LNCaP clone FGC (cell line): ENCODE results near the gene LRIT3.
A peak's percentile ranks its signal among the peaks of the same experiment; 100 is the strongest.

Experiments
- DNase-seq: peaks from one replicate; pipeline ENCODE4 v3.0.0-alpha.2; 2011; ENCODE audit warnings: low read depth
- H3K4me3 ChIP-seq: 2 replicates; pipeline ENCODE4 v1.5.1; 2011; ENCODE audit warnings: mild to moderate bottlenecking, low read depth, low read length, control low read depth
- TF ChIP-seq, protein P1 (sequence below): IDR thresholded peaks from 2 replicates; pipeline ENCODE4 v1.5.1; 2012; ENCODE audit warnings: mild to moderate bottlenecking; ENCODE audit not compliant: control insufficient read depth, insufficient read depth; ENCODE audit errors: extremely low read depth

Gene LRIT3

DNA sequence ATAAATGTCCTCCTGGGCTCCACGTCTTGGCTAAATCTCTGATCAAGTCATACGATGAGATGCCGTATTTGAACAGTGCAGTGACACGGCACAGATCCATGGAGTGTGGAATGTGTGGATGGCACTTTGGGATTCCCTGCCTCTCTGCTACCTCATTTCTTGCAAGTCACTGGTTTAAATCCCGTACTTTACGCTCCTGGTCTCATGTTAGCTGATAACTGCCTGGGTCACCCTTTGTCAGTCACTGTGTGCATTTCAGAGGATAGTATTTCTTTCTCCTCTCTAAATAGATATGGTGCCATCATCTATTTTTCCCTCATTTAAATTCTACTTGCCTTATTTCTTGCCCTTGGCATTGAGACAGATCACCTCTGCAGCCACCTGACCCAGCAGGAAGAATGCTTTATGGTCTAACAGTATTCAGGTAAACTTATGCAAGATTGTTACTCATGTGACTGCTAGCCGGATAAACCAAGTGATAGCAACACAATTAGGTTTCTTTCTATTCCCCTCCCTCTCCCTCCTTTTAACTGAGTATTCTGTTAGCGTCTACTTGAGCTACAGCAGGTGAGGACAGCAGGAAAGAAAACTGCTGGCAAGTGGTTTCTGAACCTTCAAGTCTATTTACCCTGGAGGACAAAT is 67.6 kb downstream of the LRIT3 start:
- TF ChIP-seq, protein P1, sequence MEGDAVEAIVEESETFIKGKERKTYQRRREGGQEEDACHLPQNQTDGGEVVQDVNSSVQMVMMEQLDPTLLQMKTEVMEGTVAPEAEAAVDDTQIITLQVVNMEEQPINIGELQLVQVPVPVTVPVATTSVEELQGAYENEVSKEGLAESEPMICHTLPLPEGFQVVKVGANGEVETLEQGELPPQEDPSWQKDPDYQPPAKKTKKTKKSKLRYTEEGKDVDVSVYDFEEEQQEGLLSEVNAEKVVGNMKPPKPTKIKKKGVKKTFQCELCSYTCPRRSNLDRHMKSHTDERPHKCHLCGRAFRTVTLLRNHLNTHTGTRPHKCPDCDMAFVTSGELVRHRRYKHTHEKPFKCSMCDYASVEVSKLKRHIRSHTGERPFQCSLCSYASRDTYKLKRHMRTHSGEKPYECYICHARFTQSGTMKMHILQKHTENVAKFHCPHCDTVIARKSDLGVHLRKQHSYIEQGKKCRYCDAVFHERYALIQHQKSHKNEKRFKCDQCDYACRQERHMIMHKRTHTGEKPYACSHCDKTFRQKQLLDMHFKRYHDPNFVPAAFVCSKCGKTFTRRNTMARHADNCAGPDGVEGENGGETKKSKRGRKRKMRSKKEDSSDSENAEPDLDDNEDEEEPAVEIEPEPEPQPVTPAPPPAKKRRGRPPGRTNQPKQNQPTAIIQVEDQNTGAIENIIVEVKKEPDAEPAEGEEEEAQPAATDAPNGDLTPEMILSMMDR = no peak
- peak overlapping the region; percentile 12; the same call in 1 of the 2 replicates for H3K4me3 ChIP-seq
- DNase-seq = no peak

DNA sequence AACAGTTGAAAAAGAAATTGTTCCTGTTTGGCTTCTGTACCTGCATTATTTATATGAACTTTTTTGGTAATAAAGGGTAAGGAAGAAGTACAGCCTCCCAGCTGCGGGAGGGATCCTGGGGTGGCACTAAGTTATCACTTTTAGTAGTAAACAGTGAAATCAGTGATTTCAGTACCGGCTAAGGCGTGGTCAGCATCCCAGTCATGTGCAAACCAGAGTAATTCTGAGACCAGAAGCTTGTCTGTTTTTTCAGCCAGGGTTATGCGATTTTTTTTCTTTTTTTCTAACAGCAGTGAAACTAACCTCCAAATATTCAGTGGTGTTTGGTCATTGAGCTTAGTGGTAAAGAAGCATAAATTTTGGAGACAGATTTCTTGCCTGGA is 68.1 kb downstream of the LRIT3 start:
- peak overlapping the region; percentile 12; the same call in 1 of the 2 replicates for H3K4me3 ChIP-seq
- DNase-seq = no peak
- TF ChIP-seq, protein P1 = no peak

DNA sequence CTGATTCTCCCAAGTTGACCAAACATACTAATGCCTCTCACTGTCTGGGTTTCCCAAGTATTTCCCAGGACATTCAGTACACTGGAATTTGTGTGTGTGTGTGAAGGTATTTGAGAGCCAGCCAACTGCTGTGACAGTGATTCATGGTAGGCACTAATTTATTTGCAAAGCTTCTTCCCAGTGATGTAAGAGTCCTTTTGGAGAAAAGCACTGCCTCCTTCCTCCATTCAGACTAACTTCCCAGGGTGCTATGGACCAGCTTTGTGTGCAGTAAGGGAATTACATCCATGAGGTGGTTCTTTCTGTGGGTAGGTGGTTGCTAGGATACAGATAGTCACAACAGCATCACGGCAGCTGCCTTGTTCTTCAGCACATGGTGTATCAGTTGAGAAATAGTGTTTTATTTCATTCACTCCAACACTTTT is 73.5 kb downstream of the LRIT3 start:
- no peak overlapping the region for H3K4me3 ChIP-seq
- TF ChIP-seq, protein P1 = no peak

More for the DNA sequence above, 73.5 kb downstream of the LRIT3 start:
- no peak for DNase-seq
